K562 (cell line): ENCODE measurements around the gene FAM174B. TPM values are rescaled to one million over a fixed set of nuclear protein-coding genes. Genes with fewer than 3 reads are reported as not detected.

ENCODE experiments used
- ATAC-seq: fragments of 200-7000 bp; cut with Tn5 transposase; 3 replicates; pipeline ENCODE4 v1.9.1; 2020; ENCODE audit warnings: moderate library complexity
- BruUV-seq: library from RNA; stranded (reverse); fragments of 400-500 nt; replicated peaks from 2 replicates; lab custom pipeline; 2021; lab: Mats Ljungman, UMichigan
- CTCF ChIA-PET: fragments of 300-600 bp; formaldehyde crosslinking; extraction: SDS; loops from one replicate; lab custom pipeline; 2021; ENCODE audit warnings: low intra/inter-chr PET ratio; lab: Yijun Ruan, JAX
- POLR2A ChIA-PET: fragments of 300-600, 350-650 bp; sonication (Branson Sonifier 250); formaldehyde crosslinking; extraction: SDS; loops from one replicate; lab custom pipeline; 2021; ENCODE audit warnings: antibody characterized with exemption, inconsistent platforms; lab: Yijun Ruan, JAX
- DNase-seq, 4 experiments: peaks; one replicate each; pipeline versions ENCODE4 v3.0.0 to v3.0.0-alpha.2; 2011 to 2018; ENCODE audit warnings: low spot score in 3 of 4, mixed read lengths in 3 of 4; ENCODE audit errors: extremely low read depth in 1 of 4
- FAIRE-seq: peaks from 2 replicates; lab custom pipeline; 2011; peaks lifted over from hg19 to GRCh38; lab: Jason Lieb, UNC
- H2AFZ ChIP-seq: 2 replicates; pipeline ENCODE4 v1.6.0; 2011; ENCODE audit warnings: low read depth, low read length, control low read depth, inconsistent platforms
- H3K27ac ChIP-seq: fragments of 200-600 bp; 3 replicates; pipeline ENCODE4 v1.8.0; 2011; ENCODE audit warnings: low read depth, mild to moderate bottlenecking, control low read depth, inconsistent platforms, low read length, moderate library complexity, mixed read lengths; ENCODE audit errors: extremely low read depth
- H3K27me3 ChIP-seq, 2 experiments: fragments of 300-600 bp in 1 of 2; 2 replicates in 1 of 2; 3 replicates in 1 of 2; pipeline versions ENCODE4 v1.6.0 to v1.8.0; 2011; ENCODE audit warnings: inconsistent platforms in 2 of 2, low read length in 2 of 2, mild to moderate bottlenecking in 1 of 2, mixed read lengths in 1 of 2, moderate library complexity in 1 of 2; ENCODE audit not compliant: control insufficient read depth in 2 of 2, insufficient read depth in 2 of 2
- H3K36me3 ChIP-seq: fragments of 300-600 bp; 3 replicates; pipeline ENCODE4 v1.8.0; 2011; ENCODE audit warnings: mild to moderate bottlenecking, low read length, inconsistent platforms; ENCODE audit not compliant: control insufficient read depth, insufficient read depth
- H3K4me1 ChIP-seq, 2 experiments: fragments of 200-600 bp in 1 of 2; replicated peaks in 1 of 2; 2 replicates in 1 of 2; 3 replicates in 1 of 2; pipeline versions ENCODE4 v1.5.1 to v1.8.0; 2011; ENCODE audit warnings: inconsistent platforms in 2 of 2, low read length in 2 of 2, mild to moderate bottlenecking in 1 of 2, mixed read lengths in 1 of 2, moderate library complexity in 1 of 2; ENCODE audit not compliant: control insufficient read depth in 2 of 2, insufficient read depth in 2 of 2
- H3K4me2 ChIP-seq: 2 replicates; pipeline ENCODE4 v1.6.1; 2011; ENCODE audit warnings: low read length, control low read depth, inconsistent platforms, mixed read lengths; ENCODE audit not compliant: insufficient read depth
- H3K4me3 ChIP-seq: fragments of 200-600 bp; sonication (generic), shearing (Covaris generic); 2 replicates; pipeline ENCODE4 v1.5.1; 2016; ENCODE audit warnings: control low read depth, inconsistent platforms
- H3K79me2 ChIP-seq: fragments of 200-600 bp; 3 replicates; pipeline ENCODE4 v1.8.0; 2011; ENCODE audit warnings: low read length, inconsistent platforms; ENCODE audit not compliant: control insufficient read depth, insufficient read depth
- H3K9ac ChIP-seq, 2 experiments: 2 replicates each; pipeline versions ENCODE4 v1.6.0 to v1.6.1; 2011; ENCODE audit warnings: low read depth in 2 of 2, low read length in 2 of 2, control low read depth in 1 of 2, inconsistent platforms in 1 of 2, mild to moderate bottlenecking in 1 of 2, mixed read lengths in 1 of 2; ENCODE audit not compliant: insufficient read depth in 1 of 2
- H3K9me1 ChIP-seq: one replicate; pipeline ENCODE4 v1.6.0; 2011; ENCODE audit warnings: inconsistent platforms, mild to moderate bottlenecking, low read length, moderate library complexity; ENCODE audit not compliant: control insufficient read depth, insufficient read depth
- H3K9me3 ChIP-seq: replicated peaks from 2 replicates; pipeline ENCODE4 v1.5.1; 2011; ENCODE audit warnings: low read depth, low read length, inconsistent platforms; ENCODE audit not compliant: control insufficient read depth, insufficient read depth
- H4K20me1 ChIP-seq: replicated peaks from 2 replicates; pipeline ENCODE4 v1.6.1; 2011; ENCODE audit warnings: low read length, inconsistent platforms, mixed read lengths; ENCODE audit not compliant: control insufficient read depth, insufficient read depth
- ETS1 ChIP-seq: conservative IDR thresholded peaks from 2 replicates; pipeline ENCODE4 v1.6.1; 2011; ENCODE audit warnings: low read depth, mild to moderate bottlenecking, low read length; ENCODE audit not compliant: control insufficient read depth
- HBP1 ChIP-seq: fragments of 450-650 bp; formaldehyde crosslinking; IDR thresholded peaks from 2 replicates; pipeline ENCODE4 v1.4.0; 2022; ENCODE audit warnings: missing genetic modification characterization
- RBM25 ChIP-seq: fragments of 200-400 bp; formaldehyde crosslinking; IDR thresholded peaks from 2 replicates; pipeline ENCODE4 v1.6.1; 2018; ENCODE audit warnings: low read length, low read depth, moderate library complexity; ENCODE audit not compliant: severe bottlenecking
- WGBS: fragments of 100-300 bp; shearing (Covaris generic); methylation state at CpG from one replicate; pipeline ENCODE4 v1.1.6; 2016; ENCODE audit warnings: low coverage, mixed read lengths; ENCODE audit not compliant: insufficient coverage; ENCODE audit errors: missing lambda C conversion rate; 5-methylcytosine and 5-hydroxymethylcytosine counted together
- in situ Hi-C: fragments of 300-500 bp; cut with MboI; formaldehyde crosslinking; loops from 4 replicates; pipeline ENCODE4 v1.15.0; 2018; ENCODE audit warnings: inconsistent platforms, mixed read lengths
- intact Hi-C: fragments of 100-400 bp; cut with micrococcal nuclease; formaldehyde crosslinking; loops from 2 replicates; pipeline ENCODE4 v1.14.2; 2022
- polyA plus RNA-seq, 8 experiments: library from polyadenylated mRNA; depleted of rRNA in 4 of 8; stranded (reverse) in 5 of 8; unstranded in 3 of 8; fragments of >200 nt; fragmentation: Nextera tagmentation in 2 of 8; fragmentation: Illumina TruSeq in 1 of 8; extraction: Ambion mirVana in 2 of 8; extraction: Trizol in 1 of 8; gene quantifications; 2 replicates each; pipeline versions ENCODE4 v1.2.1 to v1.2.3, GENCODE V29; 2011 to 2014; ENCODE audit warnings: inconsistent platforms in 1 of 8, missing spikeins in 1 of 8
- total RNA-seq, 7 experiments: library from RNA; depleted of rRNA in 6 of 7; stranded (reverse); fragments of >200 nt in 6 of 7; fragmentation: Illumina TruSeq in 2 of 7; extraction: Trizol in 2 of 7; gene quantifications; 2 replicates each; pipeline versions ENCODE4 v1.2.1 to v1.2.3, GENCODE V29; 2011 to 2021; ENCODE audit warnings: low replicate concordance in 1 of 7

FAM174B gene
- total and polyA plus RNA-seq, 9 of the 15 experiments (the other 6 are each of a cell fraction or from before 2014, with no cell fraction given) = 0.39 to 2.7 (median 1.9) TPM; not detected in 1

DNA sequence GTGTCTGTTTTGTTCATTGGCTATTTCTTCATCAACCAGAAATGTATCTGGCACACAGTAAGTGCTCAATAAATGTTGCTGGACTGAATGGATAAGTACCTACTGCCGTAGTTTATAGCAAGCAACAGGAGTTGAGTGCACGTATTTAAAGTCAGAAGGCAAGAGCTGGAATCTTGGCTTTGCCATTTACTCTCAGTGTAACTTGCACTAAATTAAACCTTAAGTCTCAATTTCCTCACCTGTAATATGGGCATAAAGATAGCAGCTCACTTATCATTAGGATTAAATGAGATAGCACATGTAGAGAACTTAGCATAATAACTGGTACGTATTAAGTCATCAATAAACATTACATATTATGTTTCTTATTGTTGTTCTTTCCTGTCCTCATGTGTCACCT, 13.0 kb upstream of the FAM174B start:
- DNase-seq (no peak), FAIRE-seq (no peak), ATAC-seq (no peak)
- Histone ChIP-seq H3K4me3 (no peak overlapping the region), H2AFZ (no peak overlapping the region), H3K9ac (no peak overlapping the region), H3K27ac (no peak overlapping the region), H3K4me1 (peaks cover 0 to 3% of the 10 kb centered on the region in 2 experiments; a peak in 2 of 5 replicates), H3K9me3 (no peaks in the 10 kb centered on the region), H3K27me3 (peaks cover 37 to 65% of the 10 kb centered on the region in 2 experiments; a peak in 4 of 5 replicates), H4K20me1 (no peaks in the 10 kb centered on the region), H3K4me2 (no peak overlapping the region), H3K36me3 (no peaks in the 10 kb centered on the region), H3K9me1 (no peaks in the 10 kb centered on the region), H3K79me2 (no peaks in the 10 kb centered on the region)
- CTCF ChIA-PET = no interaction called here
- TF ChIP-seq RBM25 (peak; percentile 52), ETS1 (no peak)
- intact Hi-C loops (loop anchor here (5.0 kb wide), 1 partner anchor 51 kb away; no protein-coding TSS in a partner anchor), in situ Hi-C loops (no loop called here)
- WGBS = 3% methylated on average over 3 of the region's 3 CpGs
- BruUV-seq = no TSS peak
- POLR2A ChIA-PET = interaction anchor here (0.6 kb wide), 1 partner anchor 24 kb away, joined by 4 read pairs; no protein-coding TSS in a partner anchor

DNA sequence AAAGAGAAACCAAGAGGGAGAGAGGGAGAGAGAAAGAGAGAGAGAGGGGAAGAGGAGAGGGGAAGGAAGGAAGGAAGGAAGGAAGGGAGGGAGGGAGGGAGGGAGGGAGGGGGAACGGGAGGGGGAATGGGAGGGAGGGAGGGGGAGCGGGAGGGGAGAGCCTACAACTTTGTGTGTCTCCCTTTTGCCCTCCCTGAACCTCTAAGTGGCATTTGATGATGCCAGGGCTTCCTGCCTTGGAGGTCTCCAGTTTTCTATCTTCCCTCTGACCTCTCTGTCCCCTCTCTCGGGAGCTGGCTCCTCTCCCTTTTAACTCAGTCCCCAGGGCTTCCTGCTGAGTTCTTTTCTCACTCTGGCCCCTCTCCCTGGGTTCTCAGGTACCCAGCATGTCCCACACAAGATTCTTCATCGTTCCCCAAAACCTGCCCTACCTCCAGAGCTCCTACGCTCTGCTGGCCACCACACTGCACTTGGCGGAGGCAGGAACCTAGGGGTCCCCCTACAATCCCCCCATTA, 12.5 kb upstream of the FAM174B start:
- Histone ChIP-seq H3K4me1 (peaks cover 0 to 3% of the 10 kb centered on the region in 2 experiments; a peak in 2 of 5 replicates), H3K9me1 (no peaks in the 10 kb centered on the region), H3K9ac (no peak overlapping the region)
- no peak for ATAC-seq
- BruUV-seq = no TSS peak
- TF ChIP-seq HBP1 (CRISPR knock-in tag) = no peak
- TF ChIP-seq, all 486 proteins: peak for 0
- intact Hi-C loops (loop anchor here (5.0 kb wide), 1 partner anchor 51 kb away; no protein-coding TSS in a partner anchor), in situ Hi-C loops (no loop called here)
- DNase-seq (no peak), FAIRE-seq (no peak)
- no peaks in the 10 kb centered on the region for H4K20me1 ChIP-seq
- H3K4me2 ChIP-seq = no peak overlapping the region
- H3K79me2 ChIP-seq = no peaks in the 10 kb centered on the region
- H3K9me3 ChIP-seq = no peaks in the 10 kb centered on the region
- no peak overlapping the region for H3K4me3 ChIP-seq
- 7% methylated on average over 3 of the region's 6 CpGs for WGBS
- H2AFZ ChIP-seq = no peak overlapping the region
- ChIA-PET CTCF (interaction anchor here (0.8 kb wide), 1 partner anchor 147 kb away, joined by 3 read pairs; no protein-coding TSS in a partner anchor), POLR2A (interaction anchor here (0.6 to 0.9 kb wide), 3 partner anchors 12 to 557 kb away, joined by 3 to 4 read pairs (median 3); no protein-coding TSS in a partner anchor)
- no peaks in the 10 kb centered on the region for H3K36me3 ChIP-seq
- H3K27me3 ChIP-seq = peaks cover 37 to 60% of the 10 kb centered on the region in 2 experiments; a peak in 4 of 5 replicates
- H3K27ac ChIP-seq = no peak overlapping the region
